Stimulated activated CD4-positive, alpha-beta T cell treated with anti-CD3 and anti-CD28 coated beads, TNF-alpha, amount 100 ng/mL, for 48 hours (primary cell): Measurements from ENCODE around the gene OR1C1.
"Not testable (repeated sequence)": the region's sequence is repeated elsewhere in the genome, so short reads cannot be mapped to it uniquely, and the experiment has no call there.

Experiments used
- DNase-seq, 3 donors: peaks; one replicate each; pipeline ENCODE4 v3.0.0-alpha.2; 2020; ENCODE audit warnings: low read depth in 3 of 3

The OR1C1 gene, protein sequence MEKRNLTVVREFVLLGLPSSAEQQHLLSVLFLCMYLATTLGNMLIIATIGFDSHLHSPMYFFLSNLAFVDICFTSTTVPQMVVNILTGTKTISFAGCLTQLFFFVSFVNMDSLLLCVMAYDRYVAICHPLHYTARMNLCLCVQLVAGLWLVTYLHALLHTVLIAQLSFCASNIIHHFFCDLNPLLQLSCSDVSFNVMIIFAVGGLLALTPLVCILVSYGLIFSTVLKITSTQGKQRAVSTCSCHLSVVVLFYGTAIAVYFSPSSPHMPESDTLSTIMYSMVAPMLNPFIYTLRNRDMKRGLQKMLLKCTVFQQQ

GRCh38 chr1:247760456-247760855, at the start of gene OR1C1:
TSS of gene OR1C1 (minus strand) at chr1:247760556. CDS start at chr1:247758406, 2,150 bp downstream.
- DNase-seq = no peak

DNA sequence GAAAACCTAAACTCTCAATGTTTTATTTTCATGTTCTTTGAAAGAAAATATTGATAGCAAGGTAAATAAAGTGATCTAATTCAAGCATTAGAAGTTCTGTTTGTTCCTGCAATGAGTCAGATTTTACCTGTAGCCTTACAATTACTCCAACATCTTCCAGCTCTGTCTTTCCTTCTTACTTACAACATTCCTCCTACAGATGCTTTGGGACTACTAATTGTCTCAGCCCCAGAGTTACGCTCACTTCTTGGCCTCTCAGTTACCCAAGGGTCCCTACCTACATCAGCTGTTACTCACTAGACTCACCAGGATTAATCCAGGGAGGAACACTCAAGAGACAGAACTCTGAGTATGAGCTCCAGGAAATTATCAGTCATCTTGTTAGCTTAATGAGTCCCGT, 37.2 kb upstream of the OR1C1 start:
- DNase-seq = no peak

DNA sequence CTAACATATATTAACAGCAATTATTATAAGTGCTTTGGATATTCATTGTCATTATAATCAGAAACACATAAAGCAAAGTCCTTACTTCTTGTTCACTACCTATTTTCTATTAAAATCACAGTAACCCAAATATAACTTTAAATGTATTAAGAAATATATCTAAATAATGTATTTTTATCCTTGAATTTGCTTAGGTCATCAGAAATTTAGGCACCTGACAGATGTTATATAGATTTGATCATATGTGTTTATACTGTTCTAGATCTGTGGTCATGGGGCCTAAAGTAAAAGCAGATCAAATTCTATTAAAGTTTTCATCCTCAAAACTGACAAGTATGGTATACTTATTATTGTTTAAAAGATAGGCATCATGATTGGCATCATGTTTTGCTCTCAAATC, 9.2 kb upstream of the OR1C1 start:
- no peak for DNase-seq

- DNase-seq = not testable (repeated sequence)
Measured at GRCh38 chr1:247754311-247754710, 6.0 kb downstream of the OR1C1 start.

DNA sequence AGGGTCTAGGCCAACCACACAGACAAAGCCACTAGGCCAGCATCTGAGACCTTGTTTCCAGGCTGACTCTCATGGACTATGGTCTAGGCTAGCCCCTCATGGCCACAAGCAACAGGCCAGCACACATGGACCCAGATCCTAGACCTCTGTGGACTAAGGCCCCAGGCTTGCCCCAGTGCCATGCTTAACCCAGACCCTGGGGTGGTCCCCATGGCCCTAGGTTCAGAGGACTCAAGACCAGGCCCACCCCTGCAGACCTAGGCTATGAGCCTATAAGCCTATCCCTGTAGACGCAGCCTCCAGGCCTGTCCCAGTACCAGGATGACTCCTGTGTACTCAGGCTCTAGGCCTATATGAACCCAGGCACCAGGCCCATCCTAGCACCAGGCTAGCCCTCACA, 10.5 kb downstream of the OR1C1 start:
- DNase-seq = no peak

DNA sequence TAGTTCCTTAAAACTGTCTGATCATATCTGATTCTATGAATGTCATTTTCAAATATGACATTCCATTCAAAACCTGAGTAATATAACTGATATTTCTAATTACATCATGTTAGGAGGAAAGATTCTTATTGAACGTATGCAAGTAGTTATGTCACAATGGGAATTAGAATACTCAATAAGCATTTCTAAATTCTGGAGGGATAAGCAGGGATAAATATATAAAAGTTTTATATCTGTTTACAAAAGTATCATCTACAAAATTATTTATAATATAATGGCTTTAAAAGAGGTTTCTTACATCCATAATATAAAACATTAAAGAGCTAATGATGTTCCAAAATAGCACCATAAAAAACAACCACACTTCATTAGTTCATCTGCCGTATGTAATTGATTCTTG, 12.3 kb downstream of the OR1C1 start, which contains the start of gene OR14A2:
Gene OR14A2, minus strand, starts transcription at position 101 of the 400 bp plus-strand sequence.
- no peak for DNase-seq

- DNase-seq = no peak
Measured at GRCh38 chr1:247747616-247748015, 12.7 kb downstream of the OR1C1 start.

- DNase-seq = no peak
Measured at GRCh38 chr1:247746391-247746935, 13.9 kb downstream of the OR1C1 start.

DNA sequence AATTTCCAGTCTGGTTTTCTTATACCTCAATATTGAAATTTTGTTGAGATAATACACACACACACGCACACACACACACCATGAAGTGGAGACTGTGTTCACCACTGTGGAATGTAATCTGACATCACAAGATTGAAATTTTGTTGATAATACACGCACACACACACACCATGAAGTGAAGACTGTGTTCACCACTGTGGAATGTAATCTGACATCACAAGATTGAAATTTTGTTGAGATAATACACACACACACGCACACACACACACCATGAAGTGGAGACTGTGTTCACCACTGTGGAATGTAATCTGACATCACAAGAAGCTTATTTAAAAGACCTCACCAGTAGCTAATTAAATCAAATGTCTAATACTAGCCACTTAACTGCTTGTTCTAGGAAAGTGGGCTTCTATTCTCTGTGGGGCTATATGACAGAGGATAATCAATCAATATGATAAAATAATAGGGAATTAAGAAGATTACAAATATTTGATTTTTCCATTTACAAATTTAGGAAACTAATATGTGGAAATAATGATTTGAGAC, 18.1 kb downstream of the OR1C1 start:
- not testable (repeated sequence) for DNase-seq

DNA sequence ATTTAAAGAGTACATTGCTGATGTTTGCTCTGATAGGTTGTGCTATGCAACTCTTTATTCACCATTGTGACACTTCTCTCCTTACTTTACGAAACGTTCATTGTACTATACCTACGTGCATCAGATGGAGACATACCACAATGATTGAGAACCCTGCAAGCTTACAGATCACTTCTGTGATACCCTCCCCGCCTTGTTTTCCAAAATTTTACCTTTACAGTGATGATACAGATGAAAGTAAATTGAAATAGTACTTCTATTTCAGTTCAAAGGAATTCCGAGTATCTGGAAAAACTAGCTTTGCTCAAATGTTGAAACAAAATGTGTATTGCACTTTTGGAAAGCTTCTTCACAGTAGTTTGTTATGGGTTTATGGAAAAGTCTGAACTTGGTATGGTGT, 18.6 kb downstream of the OR1C1 start:
- no peak for DNase-seq

DNA sequence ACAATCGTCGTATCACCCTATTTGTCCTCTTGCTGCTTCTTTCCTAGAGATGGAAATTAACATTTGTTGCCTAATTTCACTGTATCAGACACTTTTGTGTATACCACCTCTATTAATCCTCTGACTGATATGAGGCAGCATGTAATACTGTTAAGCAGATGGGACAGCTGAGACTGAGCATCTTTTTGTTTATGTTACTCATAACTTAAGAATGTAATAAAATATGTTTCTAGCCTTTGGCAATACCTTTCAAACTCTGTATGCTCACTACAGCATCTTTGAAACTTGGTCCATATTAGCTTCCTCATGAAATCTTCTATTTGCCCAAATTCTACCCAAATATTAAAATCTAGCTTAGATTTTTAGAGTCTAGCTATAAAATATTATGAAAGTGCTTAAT, 19.6 kb downstream of the OR1C1 start:
- DNase-seq = no peak

DNA sequence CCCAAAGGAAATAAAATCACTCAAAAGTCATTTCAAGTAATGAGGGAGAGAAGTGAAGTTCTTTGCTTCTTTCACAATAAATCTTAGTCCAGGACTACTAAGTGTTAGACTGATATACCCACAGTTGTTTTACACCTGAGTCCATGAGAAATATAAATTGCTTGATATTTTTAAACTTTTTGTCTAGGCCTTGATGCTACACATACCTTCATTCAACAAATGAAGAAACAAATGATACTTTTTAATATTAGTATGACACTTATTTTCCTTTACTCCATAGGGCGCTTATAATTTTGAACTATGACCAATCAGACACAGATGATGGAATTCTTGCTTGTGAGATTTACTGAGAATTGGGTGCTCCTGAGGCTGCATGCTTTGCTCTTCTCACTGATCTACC, 22.0 kb downstream of the OR1C1 start, which contains the start of gene OR14K1:
Gene OR14K1, plus strand, starts transcription at position 301 of the 400 bp plus-strand sequence. Its CDS starts 0 bp downstream, at position 301.
- no peak for DNase-seq

GRCh38 chr1:247721222-247721621, 39.1 kb downstream of the OR1C1 start:
- DNase-seq = no peak

GRCh38 chr1:247716546-247716945, 43.8 kb downstream of the OR1C1 start, which contains the start of gene OR6F1:
TSS of gene OR6F1 (minus strand) at chr1:247716646. CDS start at chr1:247712755, 3,891 bp downstream.
- no peak for DNase-seq

DNA sequence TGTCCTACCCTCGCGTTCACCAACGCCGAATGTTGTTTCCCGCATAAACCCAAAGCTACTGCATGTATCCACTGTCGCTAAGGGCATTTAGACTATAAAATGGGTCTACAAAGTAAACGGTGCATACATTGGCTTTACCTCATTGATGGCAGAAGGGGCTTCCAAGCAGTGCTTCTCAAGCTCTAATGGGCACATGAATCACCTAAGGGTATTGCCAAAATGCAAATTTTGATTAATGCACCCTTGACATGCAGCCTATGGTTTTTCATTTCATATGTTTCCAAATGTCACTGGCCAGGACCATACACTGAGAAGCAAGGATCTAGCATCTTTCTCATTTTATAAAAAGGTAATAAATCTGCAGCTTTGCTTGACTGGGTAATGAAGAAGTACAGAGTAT, 46.6 kb downstream of the OR1C1 start:
- DNase-seq = no peak

GRCh38 chr1:247710681-247711080, 49.7 kb downstream of the OR1C1 start:
- DNase-seq = not testable (repeated sequence)
